ENCODE data around the gene PFKFB4. TPM values are rescaled to one million over a fixed set of nuclear protein-coding genes. Genes with fewer than 3 reads are reported as not detected.

The PFKFB4 gene
- total RNA-seq, 4 donors from 2014 or later, result 1.6 to 8.8 (median 2.5) TPM

- TF ChIP-seq, protein P1, sequence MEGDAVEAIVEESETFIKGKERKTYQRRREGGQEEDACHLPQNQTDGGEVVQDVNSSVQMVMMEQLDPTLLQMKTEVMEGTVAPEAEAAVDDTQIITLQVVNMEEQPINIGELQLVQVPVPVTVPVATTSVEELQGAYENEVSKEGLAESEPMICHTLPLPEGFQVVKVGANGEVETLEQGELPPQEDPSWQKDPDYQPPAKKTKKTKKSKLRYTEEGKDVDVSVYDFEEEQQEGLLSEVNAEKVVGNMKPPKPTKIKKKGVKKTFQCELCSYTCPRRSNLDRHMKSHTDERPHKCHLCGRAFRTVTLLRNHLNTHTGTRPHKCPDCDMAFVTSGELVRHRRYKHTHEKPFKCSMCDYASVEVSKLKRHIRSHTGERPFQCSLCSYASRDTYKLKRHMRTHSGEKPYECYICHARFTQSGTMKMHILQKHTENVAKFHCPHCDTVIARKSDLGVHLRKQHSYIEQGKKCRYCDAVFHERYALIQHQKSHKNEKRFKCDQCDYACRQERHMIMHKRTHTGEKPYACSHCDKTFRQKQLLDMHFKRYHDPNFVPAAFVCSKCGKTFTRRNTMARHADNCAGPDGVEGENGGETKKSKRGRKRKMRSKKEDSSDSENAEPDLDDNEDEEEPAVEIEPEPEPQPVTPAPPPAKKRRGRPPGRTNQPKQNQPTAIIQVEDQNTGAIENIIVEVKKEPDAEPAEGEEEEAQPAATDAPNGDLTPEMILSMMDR (IDR thresholded peaks at IDR 0.05; ENCODE audit: low read depth), result no peak
These were observed 40.8 kb upstream of the PFKFB4 start for GRCh38 chr3:48597408-48597800.

DNA sequence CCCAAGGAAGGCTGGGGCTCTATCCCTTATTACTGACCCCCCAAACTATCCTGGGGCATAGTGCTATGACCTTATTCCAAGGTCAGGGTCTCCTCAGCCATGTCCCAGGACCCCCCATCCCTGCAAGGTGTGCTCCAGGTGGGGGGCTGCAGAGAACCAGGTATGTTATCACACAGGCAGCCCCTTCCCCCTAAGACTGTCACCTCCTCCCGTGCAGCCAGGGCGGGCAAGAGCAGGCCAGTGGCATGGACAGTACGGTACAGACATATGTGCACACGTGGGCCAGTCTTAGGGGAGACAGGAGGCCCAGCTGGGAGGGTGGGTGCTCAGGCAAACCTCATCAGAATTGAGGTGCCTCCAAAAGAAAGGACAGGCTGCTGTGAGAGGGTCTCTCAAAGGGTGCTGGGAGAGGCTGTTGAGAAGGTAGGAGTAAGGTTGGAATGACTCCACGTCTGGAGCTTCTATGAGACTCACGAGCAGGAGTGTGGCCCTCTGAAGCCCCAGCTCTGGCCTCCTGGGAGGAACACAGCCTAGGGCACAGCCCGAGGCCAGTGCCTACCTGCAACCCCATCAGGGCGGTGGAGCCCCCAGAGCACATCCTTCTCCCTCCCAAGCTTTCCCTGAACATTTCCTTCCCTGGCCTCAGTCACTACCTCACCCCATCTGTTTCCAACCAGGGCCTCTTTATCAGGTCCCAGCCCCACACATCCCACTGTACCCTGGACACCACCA is 40.2 kb upstream of the PFKFB4 start:
- TF ChIP-seq, protein P1 (IDR thresholded peaks at IDR 0.05; ENCODE audit: low read depth), result no peak

GRCh38 chr3:48596157-48596556 is 39.6 kb upstream of the PFKFB4 start:
- TF ChIP-seq, protein P1 (IDR thresholded peaks at IDR 0.05; ENCODE audit: low read depth), result no peak

DNA sequence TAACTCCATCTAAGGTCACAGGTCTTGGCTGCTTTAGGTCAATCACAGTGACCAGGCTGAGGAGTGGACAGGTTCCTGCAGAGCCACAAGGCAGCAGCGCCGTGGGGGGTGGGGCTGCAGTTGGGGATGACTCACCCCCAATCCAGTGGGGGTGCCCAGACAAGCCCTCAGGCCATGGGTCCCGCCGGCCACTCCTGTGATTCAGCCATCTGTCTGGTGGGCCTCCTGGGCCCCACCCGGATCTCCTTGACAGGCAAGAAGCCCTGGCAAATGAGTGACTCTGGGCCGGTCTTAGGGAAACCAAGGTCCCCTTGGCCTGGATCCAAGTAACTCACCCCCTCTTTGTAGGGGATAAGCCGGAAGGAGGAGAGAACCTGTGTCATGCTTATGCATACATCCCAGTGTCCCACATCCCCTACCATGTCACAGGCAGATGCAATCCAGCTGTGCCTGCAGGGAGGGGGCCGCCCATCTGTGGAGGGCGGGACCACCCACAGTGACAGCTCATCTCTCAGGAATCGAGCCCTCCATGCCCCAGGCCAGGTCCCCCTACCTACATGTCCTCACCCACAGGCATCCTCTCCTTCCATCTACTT is 39.0 kb upstream of the PFKFB4 start:
- TF ChIP-seq, protein P1 (IDR thresholded peaks at IDR 0.05; ENCODE audit: low read depth), result no peak

DNA sequence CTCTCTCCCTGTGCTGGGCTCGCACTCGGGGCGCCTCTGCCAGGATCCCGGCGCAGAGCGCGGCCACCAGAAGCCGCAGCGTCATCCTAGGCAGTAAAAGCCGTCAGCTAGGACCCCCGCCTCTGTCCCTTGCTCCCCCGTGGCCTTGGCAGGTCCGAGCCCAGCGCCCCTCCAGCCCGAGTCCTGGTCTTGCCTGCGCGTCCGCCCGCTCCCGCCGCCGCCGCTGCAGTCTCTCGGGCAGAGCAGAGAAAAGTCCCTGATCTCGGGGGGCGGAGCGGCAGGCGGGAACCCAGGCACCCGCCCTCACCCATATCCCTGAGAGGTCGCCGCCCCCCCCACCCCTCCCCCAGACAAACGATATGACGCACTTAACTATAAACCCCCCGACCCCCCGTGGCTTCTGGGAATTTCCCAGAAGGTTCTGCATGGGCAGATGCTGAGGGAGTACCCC is 38.5 kb upstream of the PFKFB4 start, which contains the start of gene COL7A1:
Gene COL7A1 (minus strand): TSS at position 255 of the 451 bp plus-strand sequence. CDS start 170 bp downstream, at position 85.
- TF ChIP-seq, protein P1 (IDR thresholded peaks at IDR 0.05; ENCODE audit: low read depth), result no peak

GRCh38 chr3:48594417-48595049 is 37.9 kb upstream of the PFKFB4 start:
- TF ChIP-seq, protein P1 (IDR thresholded peaks at IDR 0.05; ENCODE audit: low read depth), result no peak

- TF ChIP-seq, protein P1 (IDR thresholded peaks at IDR 0.05; ENCODE audit: low read depth), result no peak
These were observed 36.7 kb upstream of the PFKFB4 start for GRCh38 chr3:48593337-48593736.
